ENCODE measurements around the gene SNCG. TPM values are rescaled to one million over a fixed set of nuclear protein-coding genes. Genes with fewer than 3 reads are reported as not detected.
A peak's percentile ranks its signal among the peaks of the same experiment; 100 is the strongest.
"Not testable (repeated sequence)": the region's sequence is repeated elsewhere in the genome, so short reads cannot be mapped to it uniquely, and the experiment has no call there.

SNCG gene
- total RNA-seq, 2 donors from 2014 or later, result 0.60 to 2.7 TPM

GRCh38 chr10:86950349-86950748 is 8.1 kb upstream of the SNCG start:
- Mint-ChIP-seq H3K36me3 (ENCODE audit: low read depth) (peaks cover 12% of the 10 kb centered on the region), H3K9me3 (peaks cover 39% of the 10 kb centered on the region), H3K4me1 (peaks cover 12% of the 10 kb centered on the region), H3K27me3 (ENCODE audit: insufficient read depth) (peaks cover 7% of the 10 kb centered on the region), H3K27ac (no peak overlapping the region), H3K4me3 (no peak overlapping the region)
- 75 to 89% methylated on average over 1 of the region's 1 CpG for WGBS, 2 experiments (ENCODE audit: insufficient coverage in 1 of 2, insufficient read length in 1 of 2)
- Histone ChIP-seq H3K9me3 (ENCODE audit: control insufficient read depth, low read length) (peaks cover 23% of the 10 kb centered on the region), H3K9ac (ENCODE audit: extremely low read depth, low read length, poor library complexity, severe bottlenecking) (no peak overlapping the region), H3K4me1 (ENCODE audit: control insufficient read depth, insufficient read depth, low read length) (peaks cover 10% of the 10 kb centered on the region), H3K36me3 (ENCODE audit: control insufficient read depth, insufficient read depth, low read length) (no peaks in the 10 kb centered on the region), H3K27ac (ENCODE audit: low read depth, low read length) (no peak overlapping the region), H3K27me3 (ENCODE audit: control insufficient read depth, insufficient read depth, low read length, poor library complexity, severe bottlenecking) (no peaks in the 10 kb centered on the region), H3K4me3 (ENCODE audit: low read length) (no peak overlapping the region)
- TF ChIP-seq CTCF (conservative IDR thresholded peaks at IDR 0.05), result no peak
- DNase-seq, result peak; percentile 14

- Histone ChIP-seq H3K4me1 (ENCODE audit: control insufficient read depth, insufficient read depth, low read length) (peaks cover 15% of the 10 kb centered on the region), H3K9me3 (ENCODE audit: control insufficient read depth, low read length) (peaks cover 23% of the 10 kb centered on the region), H3K4me3 (ENCODE audit: low read length) (no peak overlapping the region), H3K27me3 (ENCODE audit: control insufficient read depth, insufficient read depth, low read length, poor library complexity, severe bottlenecking) (no peaks in the 10 kb centered on the region), H3K9ac (ENCODE audit: extremely low read depth, low read length, poor library complexity, severe bottlenecking) (no peak overlapping the region), H3K36me3 (ENCODE audit: control insufficient read depth, insufficient read depth, low read length) (no peaks in the 10 kb centered on the region), H3K27ac (ENCODE audit: low read depth, low read length) (no peak overlapping the region)
- H3K4me1 Mint-ChIP-seq, result peaks cover 8% of the 10 kb centered on the region
- H3K36me3 Mint-ChIP-seq (ENCODE audit: low read depth), result peaks cover 12% of the 10 kb centered on the region
- H3K9me3 Mint-ChIP-seq, result peaks cover 39% of the 10 kb centered on the region
- H3K27me3 Mint-ChIP-seq (ENCODE audit: insufficient read depth), result peaks cover 6% of the 10 kb centered on the region
- no peak overlapping the region for H3K4me3 Mint-ChIP-seq
- DNase-seq, result no peak
- no peak overlapping the region for H3K27ac Mint-ChIP-seq
- no peak for TF ChIP-seq CTCF (conservative IDR thresholded peaks at IDR 0.05)
These were observed 7.1 kb upstream of the SNCG start for GRCh38 chr10:86951184-86951761.

GRCh38 chr10:86952106-86952505 is 6.3 kb upstream of the SNCG start:
- Mint-ChIP-seq H3K27ac (no peak overlapping the region), H3K4me3 (no peak overlapping the region), H3K36me3 (ENCODE audit: low read depth) (peaks cover 12% of the 10 kb centered on the region), H3K4me1 (peaks cover 8% of the 10 kb centered on the region), H3K27me3 (ENCODE audit: insufficient read depth) (peaks cover 2% of the 10 kb centered on the region), H3K9me3 (peaks cover 39% of the 10 kb centered on the region)
- H3K36me3 ChIP-seq (ENCODE audit: control insufficient read depth, insufficient read depth, low read length), result no peaks in the 10 kb centered on the region
- peaks cover 23% of the 10 kb centered on the region for H3K9me3 ChIP-seq (ENCODE audit: control insufficient read depth, low read length)
- no peak overlapping the region for H3K27ac ChIP-seq (ENCODE audit: low read depth, low read length)
- peaks cover 15% of the 10 kb centered on the region for H3K4me1 ChIP-seq (ENCODE audit: control insufficient read depth, insufficient read depth, low read length)
- WGBS, 2 experiments (ENCODE audit: insufficient coverage in 1 of 2, insufficient read length in 1 of 2), result 93 to 98% methylated on average over 6 to 7 of the region's 7 CpGs
- no peak overlapping the region for H3K9ac ChIP-seq (ENCODE audit: extremely low read depth, low read length, poor library complexity, severe bottlenecking)
- no peak for DNase-seq
- no peak overlapping the region for H3K4me3 ChIP-seq (ENCODE audit: low read length)
- no peak for TF ChIP-seq CTCF (conservative IDR thresholded peaks at IDR 0.05)
- no peaks in the 10 kb centered on the region for H3K27me3 ChIP-seq (ENCODE audit: control insufficient read depth, insufficient read depth, low read length, poor library complexity, severe bottlenecking)

- Histone ChIP-seq H3K4me1 (ENCODE audit: control insufficient read depth, insufficient read depth, low read length) (peaks cover 15% of the 10 kb centered on the region), H3K9me3 (ENCODE audit: control insufficient read depth, low read length) (peaks cover 23% of the 10 kb centered on the region)
- Mint-ChIP-seq H3K9me3 (peaks cover 39% of the 10 kb centered on the region), H3K36me3 (ENCODE audit: low read depth) (peaks cover 12% of the 10 kb centered on the region)
- DNase-seq, result peak; percentile 64
- not testable (repeated sequence) for H3K4me3 Mint-ChIP-seq; H3K27me3 ChIP-seq (ENCODE audit: control insufficient read depth, insufficient read depth, low read length, poor library complexity, severe bottlenecking); H3K27ac ChIP-seq (ENCODE audit: low read depth, low read length); H3K27me3 Mint-ChIP-seq (ENCODE audit: insufficient read depth); H3K9ac ChIP-seq (ENCODE audit: extremely low read depth, low read length, poor library complexity, severe bottlenecking); H3K4me3 ChIP-seq (ENCODE audit: low read length); H3K36me3 ChIP-seq (ENCODE audit: control insufficient read depth, insufficient read depth, low read length); H3K4me1 Mint-ChIP-seq; H3K27ac Mint-ChIP-seq
- WGBS, 2 experiments (ENCODE audit: insufficient coverage in 1 of 2, insufficient read length in 1 of 2), result 92 to 100% methylated on average over 5 to 10 of the region's 10 CpGs
These were observed 5.7 kb upstream of the SNCG start for GRCh38 chr10:86952697-86953096.

Data from endodermal cell (in vitro differentiated cells).